ENCODE results near the gene MS4A18. TPM values are rescaled to one million over a fixed set of nuclear protein-coding genes. Genes with fewer than 3 reads are reported as not detected.
"Not testable (repeated sequence)": the region's sequence is repeated elsewhere in the genome, so short reads cannot be mapped to it uniquely, and the experiment has no call there.

Gene MS4A18
- total RNA-seq, 1 experiment from 2014 or later = not detected

- Histone ChIP-seq H3K4me1 (replicated peaks; ENCODE audit: insufficient read depth) (no peaks in the 10 kb centered on the region), H4K20me1 (ENCODE audit: insufficient read depth) (no peaks in the 10 kb centered on the region), H3K27me3 (ENCODE audit: insufficient read depth, low read depth) (peaks cover 94% of the 10 kb centered on the region), H3K27ac (no peak overlapping the region), H3F3A (ENCODE audit: insufficient read depth, low read depth) (no peaks in the 10 kb centered on the region), H3K4me3 (no peak overlapping the region), H3K36me3 (ENCODE audit: low read depth) (no peaks in the 10 kb centered on the region), H3K79me2 (ENCODE audit: low read depth) (no peaks in the 10 kb centered on the region), H2AFZ (no peak overlapping the region), H3K4me2 (no peak overlapping the region), H3K9me3 (ENCODE audit: insufficient read depth, low read depth) (no peaks in the 10 kb centered on the region), H3K9me2 (ENCODE audit: insufficient read depth) (no peaks in the 10 kb centered on the region)
- ChIA-PET POLR2A (ENCODE audit: unreplicated experiment) (no interaction called here), CTCF (no interaction called here)
- TF ChIP-seq CTCF (conservative IDR thresholded peaks at IDR 0.05) = no peak
- TF ChIP-seq EZH2 (IDR thresholded peaks at IDR 0.05; ENCODE audit: low read depth) = no peak
- intact Hi-C loops (cut with micrococcal nuclease; ENCODE audit: unreplicated experiment) = no loop called here
- BruUV-seq (replicated peaks) = no TSS peak
- no peak for DNase-seq
These were observed 13.2 kb upstream of the MS4A18 start for GRCh38 chr11:60711276-60711675.

GRCh38 chr11:60713423-60713822 is 11.1 kb upstream of the MS4A18 start:
- BruUV-seq (replicated peaks) = not testable (repeated sequence)

GRCh38 chr11:60717956-60718355 is 6.6 kb upstream of the MS4A18 start:
- CTCF ChIA-PET = no interaction called here
- Histone ChIP-seq H3K9me3 (ENCODE audit: insufficient read depth, low read depth) (no peaks in the 10 kb centered on the region), H4K20me1 (ENCODE audit: insufficient read depth) (no peaks in the 10 kb centered on the region), H3F3A (ENCODE audit: insufficient read depth, low read depth) (no peaks in the 10 kb centered on the region), H3K79me2 (ENCODE audit: low read depth) (no peaks in the 10 kb centered on the region), H3K36me3 (ENCODE audit: low read depth) (no peaks in the 10 kb centered on the region), H3K4me2 (no peak overlapping the region), H2AFZ (no peak overlapping the region), H3K4me3 (no peak overlapping the region), H3K9me2 (ENCODE audit: insufficient read depth) (no peaks in the 10 kb centered on the region), H3K4me1 (replicated peaks; ENCODE audit: insufficient read depth) (no peaks in the 10 kb centered on the region), H3K27ac (no peak overlapping the region), H3K27me3 (ENCODE audit: insufficient read depth, low read depth) (peaks cover 93% of the 10 kb centered on the region)
- BruUV-seq (replicated peaks) = no TSS peak
- no peak for DNase-seq
- intact Hi-C loops (cut with micrococcal nuclease; ENCODE audit: unreplicated experiment) = no loop called here
- POLR2A ChIA-PET (ENCODE audit: unreplicated experiment) = no interaction called here
- TF ChIP-seq EZH2 (IDR thresholded peaks at IDR 0.05; ENCODE audit: low read depth) (no peak), CTCF (conservative IDR thresholded peaks at IDR 0.05) (no peak)

More at GRCh38 chr11:60713423-60713822, 11.1 kb upstream of the MS4A18 start:
- H3K27ac ChIP-seq; H3F3A ChIP-seq (ENCODE audit: insufficient read depth, low read depth); H3K4me1 ChIP-seq (replicated peaks; ENCODE audit: insufficient read depth); H3K9me2 ChIP-seq (ENCODE audit: insufficient read depth); CTCF ChIA-PET; H3K4me3 ChIP-seq; H3K79me2 ChIP-seq (ENCODE audit: low read depth); POLR2A ChIA-PET (ENCODE audit: unreplicated experiment); H3K9me3 ChIP-seq (ENCODE audit: insufficient read depth, low read depth); intact Hi-C loops (cut with micrococcal nuclease; ENCODE audit: unreplicated experiment); H3K36me3 ChIP-seq (ENCODE audit: low read depth); H3K4me2 ChIP-seq; DNase-seq; H4K20me1 ChIP-seq (ENCODE audit: insufficient read depth); H2AFZ ChIP-seq: not testable (repeated sequence)
- H3K27me3 ChIP-seq (ENCODE audit: insufficient read depth, low read depth) = peaks cover 94% of the 10 kb centered on the region

GRCh38 chr11:60718524-60719316 is 5.8 kb upstream of the MS4A18 start:
- no peaks in the 10 kb centered on the region for H3K4me1 ChIP-seq (replicated peaks; ENCODE audit: insufficient read depth)
- CTCF ChIA-PET = no interaction called here
- no peaks in the 10 kb centered on the region for H4K20me1 ChIP-seq (ENCODE audit: insufficient read depth)
- peaks cover 93% of the 10 kb centered on the region for H3K27me3 ChIP-seq (ENCODE audit: insufficient read depth, low read depth)
- no peaks in the 10 kb centered on the region for H3K9me2 ChIP-seq (ENCODE audit: insufficient read depth)
- TF ChIP-seq EZH2 (IDR thresholded peaks at IDR 0.05; ENCODE audit: low read depth) (no peak), CTCF (conservative IDR thresholded peaks at IDR 0.05) (no peak)
- H3K9me3 ChIP-seq (ENCODE audit: insufficient read depth, low read depth) = no peaks in the 10 kb centered on the region
- BruUV-seq (replicated peaks) = no TSS peak
- H3K27ac ChIP-seq = no peak overlapping the region
- H3K4me2 ChIP-seq = no peak overlapping the region
- POLR2A ChIA-PET (ENCODE audit: unreplicated experiment) = no interaction called here
- DNase-seq = no peak
- no peaks in the 10 kb centered on the region for H3K36me3 ChIP-seq (ENCODE audit: low read depth)
- H3K4me3 ChIP-seq = no peak overlapping the region
- H3K79me2 ChIP-seq (ENCODE audit: low read depth) = no peaks in the 10 kb centered on the region
- intact Hi-C loops (cut with micrococcal nuclease; ENCODE audit: unreplicated experiment) = no loop called here
- H2AFZ ChIP-seq = no peak overlapping the region
- H3F3A ChIP-seq (ENCODE audit: insufficient read depth, low read depth) = no peaks in the 10 kb centered on the region
